Measurements from ENCODE around the gene TENT4A.

Gene TENT4A

GRCh38 chr5:6785161-6785860 lies 72.1 kb downstream of the TENT4A start:
- H3K79me1 ChIP-seq (ENCODE audit: low read depth, low read length): no peaks in the 10 kb centered on the region
- H2AK5ac ChIP-seq (ENCODE audit: low read depth, low read length): no peak overlapping the region
- H3K4me1 ChIP-seq (ENCODE audit: control insufficient read depth in 2 of 2, insufficient read depth in 1 of 2, low read depth in 1 of 2, low read length in 2 of 2): no peaks in the 10 kb centered on the region
- H3K27ac ChIP-seq (replicated peaks; ENCODE audit: low read length): no peak overlapping the region
- H2BK120ac ChIP-seq (ENCODE audit: low read depth, low read length): no peak overlapping the region
- H2BK5ac ChIP-seq (ENCODE audit: low read length): no peak overlapping the region
- H3K4me2 ChIP-seq (ENCODE audit: insufficient read depth, low read length, poor library complexity, severe bottlenecking): no peak overlapping the region
- peak overlapping the region; percentile 20 for H3K23ac ChIP-seq (ENCODE audit: low read depth, low read length, poor library complexity)
- no peak overlapping the region for H3K18ac ChIP-seq (ENCODE audit: low read length)
- H3K36me3 ChIP-seq (replicated peaks in 1 of 2; ENCODE audit: control insufficient read depth in 2 of 2, insufficient read depth in 2 of 2, low read length in 2 of 2): peaks cover 0 to 2% of the 10 kb centered on the region in 2 donors
- H4K91ac ChIP-seq (ENCODE audit: low read depth, low read length, poor library complexity): no peak overlapping the region
- 100% methylated on average over 1 to 3 of the region's 6 CpGs for WGBS, 2 donors (ENCODE audit: extremely low coverage in 2 of 2, insufficient read length in 2 of 2, insufficient replicate concordance in 1 of 2)
- H3K14ac ChIP-seq (ENCODE audit: low read length): peak overlapping the region; percentile 10
- H3K27me3 ChIP-seq (ENCODE audit: control insufficient read depth in 3 of 3, insufficient read depth in 3 of 3, low read depth in 1 of 3, low read length in 3 of 3): peaks cover 0 to 4% (median 0%) of the 10 kb centered on the region in 3 experiments
- H2BK12ac ChIP-seq (ENCODE audit: low read length): no peak overlapping the region
- peak overlapping the region; percentile 67 for H3K9ac ChIP-seq (ENCODE audit: low read depth, low read length, poor library complexity)
- no peak overlapping the region for H3K4ac ChIP-seq (ENCODE audit: low read length)
- peaks cover 0 to 3% of the 10 kb centered on the region in 2 donors for H3K9me3 ChIP-seq (replicated peaks in 1 of 2; ENCODE audit: control insufficient read depth in 2 of 2, insufficient read depth in 1 of 2, low read depth in 1 of 2, low read length in 2 of 2)
- H4K8ac ChIP-seq (ENCODE audit: low read depth, low read length): no peak overlapping the region
- no peak overlapping the region for H2AFZ ChIP-seq (ENCODE audit: low read length)
- no peak overlapping the region for H2BK15ac ChIP-seq (ENCODE audit: low read length)
- no peak for DNase-seq (ENCODE audit: low spot score)
- H3K4me3 ChIP-seq (ENCODE audit: low read length in 2 of 2): no peak overlapping the region

GRCh38 chr5:6785861-6786180 lies 72.6 kb downstream of the TENT4A start:
- DNase-seq (ENCODE audit: low spot score): no peak
- H4K91ac ChIP-seq (ENCODE audit: low read depth, low read length, poor library complexity): no peak overlapping the region
- no peak overlapping the region for H2BK15ac ChIP-seq (ENCODE audit: low read length)
- peak overlapping the region; percentile 10 for H3K14ac ChIP-seq (ENCODE audit: low read length)
- H3K36me3 ChIP-seq (replicated peaks in 1 of 2; ENCODE audit: control insufficient read depth in 2 of 2, insufficient read depth in 2 of 2, low read length in 2 of 2): peaks cover 0 to 2% of the 10 kb centered on the region in 2 donors
- no peak overlapping the region for H2BK12ac ChIP-seq (ENCODE audit: low read length)
- H3K9ac ChIP-seq (ENCODE audit: low read depth, low read length, poor library complexity): no peak overlapping the region
- no peak overlapping the region for H3K27ac ChIP-seq (replicated peaks; ENCODE audit: low read length)
- H3K4me2 ChIP-seq (ENCODE audit: insufficient read depth, low read length, poor library complexity, severe bottlenecking): no peak overlapping the region
- no peak overlapping the region for H3K18ac ChIP-seq (ENCODE audit: low read length)
- no peak overlapping the region for H3K23ac ChIP-seq (ENCODE audit: low read depth, low read length, poor library complexity)
- WGBS, 2 donors (ENCODE audit: extremely low coverage in 2 of 2, insufficient read length in 2 of 2, insufficient replicate concordance in 1 of 2): 100% methylated on average over 1 of the region's 2 CpGs; no CpG with 5 or more reads in 1 of the 2 donors
- no peak overlapping the region for H2AFZ ChIP-seq (ENCODE audit: low read length)
- peaks cover 0 to under 1% of the 10 kb centered on the region in 2 donors for H3K4me1 ChIP-seq (ENCODE audit: control insufficient read depth in 2 of 2, insufficient read depth in 1 of 2, low read depth in 1 of 2, low read length in 2 of 2)
- H2BK120ac ChIP-seq (ENCODE audit: low read depth, low read length): no peak overlapping the region
- H3K79me1 ChIP-seq (ENCODE audit: low read depth, low read length): no peaks in the 10 kb centered on the region
- H3K4me3 ChIP-seq (ENCODE audit: low read length in 2 of 2): no peak overlapping the region
- H2AK5ac ChIP-seq (ENCODE audit: low read depth, low read length): no peak overlapping the region
- H3K27me3 ChIP-seq (ENCODE audit: control insufficient read depth in 3 of 3, insufficient read depth in 3 of 3, low read depth in 1 of 3, low read length in 3 of 3): peaks cover 0 to 8% (median 0%) of the 10 kb centered on the region in 3 experiments
- H2BK5ac ChIP-seq (ENCODE audit: low read length): no peak overlapping the region
- no peak overlapping the region for H3K4ac ChIP-seq (ENCODE audit: low read length)
- H4K8ac ChIP-seq (ENCODE audit: low read depth, low read length): no peak overlapping the region
- peaks cover 0 to 3% of the 10 kb centered on the region in 2 donors for H3K9me3 ChIP-seq (replicated peaks in 1 of 2; ENCODE audit: control insufficient read depth in 2 of 2, insufficient read depth in 1 of 2, low read depth in 1 of 2, low read length in 2 of 2)

- H4K91ac ChIP-seq (ENCODE audit: low read depth, low read length, poor library complexity): no peak overlapping the region
- no peak overlapping the region for H2BK120ac ChIP-seq (ENCODE audit: low read depth, low read length)
- H2BK12ac ChIP-seq (ENCODE audit: low read length): no peak overlapping the region
- 100% methylated on average over 1 of the region's 10 CpGs; no CpG with 5 or more reads in 1 of the 2 donors for WGBS, 2 donors (ENCODE audit: extremely low coverage in 2 of 2, insufficient read length in 2 of 2, insufficient replicate concordance in 1 of 2)
- no peak overlapping the region for H3K4ac ChIP-seq (ENCODE audit: low read length)
- peaks cover 0 to 3% of the 10 kb centered on the region in 2 donors for H3K9me3 ChIP-seq (replicated peaks in 1 of 2; ENCODE audit: control insufficient read depth in 2 of 2, insufficient read depth in 1 of 2, low read depth in 1 of 2, low read length in 2 of 2)
- no peak for DNase-seq (ENCODE audit: low spot score)
- H3K4me1 ChIP-seq (ENCODE audit: control insufficient read depth in 2 of 2, insufficient read depth in 1 of 2, low read depth in 1 of 2, low read length in 2 of 2): peaks cover 0 to 4% of the 10 kb centered on the region in 2 donors
- H3K4me3 ChIP-seq (ENCODE audit: low read length in 2 of 2): no peak overlapping the region
- H4K8ac ChIP-seq (ENCODE audit: low read depth, low read length): no peak overlapping the region
- no peak overlapping the region for H2BK15ac ChIP-seq (ENCODE audit: low read length)
- peaks cover 0 to 17% (median 0%) of the 10 kb centered on the region in 3 experiments for H3K27me3 ChIP-seq (ENCODE audit: control insufficient read depth in 3 of 3, insufficient read depth in 3 of 3, low read depth in 1 of 3, low read length in 3 of 3)
- H3K36me3 ChIP-seq (replicated peaks in 1 of 2; ENCODE audit: control insufficient read depth in 2 of 2, insufficient read depth in 2 of 2, low read length in 2 of 2): peaks cover 0 to 2% of the 10 kb centered on the region in 2 donors
- no peak overlapping the region for H3K14ac ChIP-seq (ENCODE audit: low read length)
- H3K23ac ChIP-seq (ENCODE audit: low read depth, low read length, poor library complexity): no peak overlapping the region
- H3K79me1 ChIP-seq (ENCODE audit: low read depth, low read length): no peaks in the 10 kb centered on the region
- H2AK5ac ChIP-seq (ENCODE audit: low read depth, low read length): no peak overlapping the region
- H3K4me2 ChIP-seq (ENCODE audit: insufficient read depth, low read length, poor library complexity, severe bottlenecking): no peak overlapping the region
- H2AFZ ChIP-seq (ENCODE audit: low read length): no peak overlapping the region
- no peak overlapping the region for H3K27ac ChIP-seq (replicated peaks; ENCODE audit: low read length)
- no peak overlapping the region for H3K9ac ChIP-seq (ENCODE audit: low read depth, low read length, poor library complexity)
- H2BK5ac ChIP-seq (ENCODE audit: low read length): no peak overlapping the region
- no peak overlapping the region for H3K18ac ChIP-seq (ENCODE audit: low read length)
Measured at GRCh38 chr5:6786786-6787495, 73.7 kb downstream of the TENT4A start.

DNA sequence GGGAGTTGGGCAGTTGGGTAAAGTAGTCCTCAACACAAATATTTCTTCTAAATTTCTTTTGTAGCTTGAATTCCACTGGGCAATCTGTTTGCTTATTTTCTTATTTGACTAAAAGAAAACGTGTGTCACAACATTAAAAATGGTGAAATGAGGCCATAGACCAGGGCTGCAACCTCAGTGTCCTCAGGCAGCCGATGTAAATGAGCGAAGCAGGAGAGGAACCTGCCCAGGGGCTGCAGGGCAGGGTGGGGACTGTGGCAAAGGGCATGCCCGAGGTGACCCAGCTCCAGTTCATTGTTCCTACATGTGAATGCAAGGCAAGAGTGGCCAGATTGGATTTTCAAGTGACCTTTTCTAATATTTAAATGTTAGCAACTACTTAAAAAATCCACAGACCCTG lies 74.7 kb downstream of the TENT4A start:
- Histone ChIP-seq H4K91ac (ENCODE audit: low read depth, low read length, poor library complexity) (no peak overlapping the region), H3K27ac (replicated peaks; ENCODE audit: low read length) (no peak overlapping the region), H3K27me3 (ENCODE audit: control insufficient read depth in 3 of 3, insufficient read depth in 3 of 3, low read depth in 1 of 3, low read length in 3 of 3) (peaks cover 0 to 23% (median 0%) of the 10 kb centered on the region in 3 experiments), H2AFZ (ENCODE audit: low read length) (no peak overlapping the region), H2BK120ac (ENCODE audit: low read depth, low read length) (no peak overlapping the region), H2AK5ac (ENCODE audit: low read depth, low read length) (no peak overlapping the region), H2BK12ac (ENCODE audit: low read length) (no peak overlapping the region), H2BK5ac (ENCODE audit: low read length) (no peak overlapping the region), H3K14ac (ENCODE audit: low read length) (no peak overlapping the region), H3K79me1 (ENCODE audit: low read depth, low read length) (no peaks in the 10 kb centered on the region), H3K18ac (ENCODE audit: low read length) (no peak overlapping the region), H3K4me2 (ENCODE audit: insufficient read depth, low read length, poor library complexity, severe bottlenecking) (no peak overlapping the region), H3K4me3 (ENCODE audit: low read length in 2 of 2) (no peak overlapping the region), H3K23ac (ENCODE audit: low read depth, low read length, poor library complexity) (no peak overlapping the region), H2BK15ac (ENCODE audit: low read length) (no peak overlapping the region), H3K9me3 (replicated peaks in 1 of 2; ENCODE audit: control insufficient read depth in 2 of 2, insufficient read depth in 1 of 2, low read depth in 1 of 2, low read length in 2 of 2) (peaks cover 0 to 3% of the 10 kb centered on the region in 2 donors), H3K36me3 (replicated peaks in 1 of 2; ENCODE audit: control insufficient read depth in 2 of 2, insufficient read depth in 2 of 2, low read length in 2 of 2) (peaks cover 0 to 2% of the 10 kb centered on the region in 2 donors), H3K4me1 (ENCODE audit: control insufficient read depth in 2 of 2, insufficient read depth in 1 of 2, low read depth in 1 of 2, low read length in 2 of 2) (peaks cover 0 to 4% of the 10 kb centered on the region in 2 donors), H3K4ac (ENCODE audit: low read length) (no peak overlapping the region), H4K8ac (ENCODE audit: low read depth, low read length) (no peak overlapping the region), H3K9ac (ENCODE audit: low read depth, low read length, poor library complexity) (no peak overlapping the region)
- DNase-seq (ENCODE audit: low spot score): no peak
- no CpG with 5 or more reads among the region's 4 CpGs for WGBS, 2 donors (ENCODE audit: extremely low coverage in 2 of 2, insufficient read length in 2 of 2, insufficient replicate concordance in 1 of 2)
